Keratinocyte (primary cell): ENCODE measurements around the gene PDE3A. TPM values are rescaled to one million over a fixed set of nuclear protein-coding genes. Genes with fewer than 3 reads are reported as not detected.

ENCODE experiments used
- DNase-seq: peaks from one replicate; pipeline ENCODE4 v3.0.0-alpha.2; 2011; ENCODE audit warnings: low read depth, missing footprints, low spot score
- FAIRE-seq: peaks from 2 replicates; lab custom pipeline; 2011; peaks lifted over from hg19 to GRCh38; lab: Jason Lieb, UNC
- H2AFZ ChIP-seq: 2 replicates; pipeline ENCODE4 v1.6.0; 2012; ENCODE audit warnings: low read length, control low read depth, inconsistent platforms; ENCODE audit not compliant: control insufficient read depth
- H3K27ac ChIP-seq: 2 replicates; pipeline ENCODE4 v1.5.1; 2011; ENCODE audit warnings: low read length; ENCODE audit not compliant: control insufficient read depth, insufficient read depth
- H3K27me3 ChIP-seq: 3 replicates; pipeline ENCODE4 v1.6.0; 2011; ENCODE audit warnings: low read length; ENCODE audit not compliant: control insufficient read depth, insufficient read depth; ENCODE audit errors: extremely low read depth
- H3K36me3 ChIP-seq, 2 experiments: 2 replicates in 1 of 2; 3 replicates in 1 of 2; pipeline ENCODE4 v1.5.1; 2011; ENCODE audit warnings: low read length in 2 of 2, mild to moderate bottlenecking in 1 of 2; ENCODE audit not compliant: control insufficient read depth in 2 of 2, insufficient read depth in 2 of 2; ENCODE audit errors: extremely low read depth in 1 of 2
- H3K4me1 ChIP-seq: 3 replicates; pipeline ENCODE4 v1.5.1; 2011; ENCODE audit warnings: low read length; ENCODE audit not compliant: control insufficient read depth, insufficient read depth; ENCODE audit errors: extremely low read depth
- H3K4me2 ChIP-seq: 3 replicates; pipeline ENCODE4 v1.6.0; 2011; ENCODE audit warnings: low read depth, low read length; ENCODE audit not compliant: control insufficient read depth, insufficient read depth; ENCODE audit errors: extremely low read depth
- H3K4me3 ChIP-seq, 3 experiments: fragments of 200-600 bp in 1 of 3; sonication (generic) in 1 of 3; 2 replicates in 2 of 3; 3 replicates in 1 of 3; pipeline ENCODE4 v1.5.1; 2011 to 2016; ENCODE audit warnings: low read length in 3 of 3, mild to moderate bottlenecking in 3 of 3, control low read depth in 2 of 3, inconsistent platforms in 1 of 3, low read depth in 1 of 3, mixed read lengths in 1 of 3, mixed run types in 1 of 3, moderate library complexity in 1 of 3; ENCODE audit not compliant: control insufficient read depth in 2 of 3, insufficient read depth in 2 of 3; ENCODE audit errors: extremely low read depth in 1 of 3
- H3K79me2 ChIP-seq: 2 replicates; pipeline ENCODE4 v1.6.0; 2012; ENCODE audit warnings: low read length; ENCODE audit not compliant: control insufficient read depth, insufficient read depth
- H3K9ac ChIP-seq: 3 replicates; pipeline ENCODE4 v1.6.0; 2011; ENCODE audit warnings: low read length; ENCODE audit not compliant: control insufficient read depth, insufficient read depth; ENCODE audit errors: extremely low read depth
- H3K9me1 ChIP-seq: 3 replicates; pipeline ENCODE4 v1.6.0; 2011; ENCODE audit warnings: low read length; ENCODE audit not compliant: control insufficient read depth, insufficient read depth; ENCODE audit errors: extremely low read depth
- H3K9me3 ChIP-seq: 2 replicates; pipeline ENCODE4 v1.5.1; 2012; ENCODE audit warnings: low read depth, low read length; ENCODE audit not compliant: control insufficient read depth
- H4K20me1 ChIP-seq: 3 replicates; pipeline ENCODE4 v1.6.0; 2011; ENCODE audit warnings: low read length; ENCODE audit not compliant: control insufficient read depth, insufficient read depth; ENCODE audit errors: extremely low read depth
- EZH2 ChIP-seq: IDR thresholded peaks from one replicate; pipeline ENCODE4 v1.6.1; 2012; ENCODE audit warnings: inconsistent platforms, mild to moderate bottlenecking, low read length, moderate library complexity
- dilution Hi-C: fragments of 300-500 bp; cut with MboI; formaldehyde crosslinking; loops from one replicate; pipeline ENCODE4 v1.7.0; 2020; ENCODE audit warnings: low sequenced_read_pairs; ENCODE audit not compliant: extremely low pct_ligation_motif_present
- polyA minus RNA-seq, 3 experiments: library from RNA; depleted of rRNA, polyadenylated mRNA; stranded (reverse); fragments of >200 nt; gene quantifications; 1 replicate in 1 of 3; 2 replicates in 1 of 3; 3 replicates in 1 of 3; pipeline ENCODE4 v1.2.3, GENCODE V29; 2011
- polyA plus RNA-seq, 5 experiments: library from polyadenylated mRNA; depleted of rRNA in 3 of 5; stranded (reverse) in 3 of 5; stranded (forward) in 1 of 5; unstranded in 1 of 5; fragments of >200 nt; gene quantifications; 1 replicate in 1 of 5; 2 replicates in 3 of 5; 3 replicates in 1 of 5; pipeline versions ENCODE4 v1.2.1 to v1.2.3, GENCODE V29; 2011 to 2012; ENCODE audit warnings: missing spikeins in 2 of 5, low read depth in 1 of 5, low replicate concordance in 1 of 5
- TF ChIP-seq, protein P1 (sequence below), 3 experiments: IDR thresholded peaks in 1 of 3; conservative IDR thresholded peaks in 1 of 3; optimal IDR thresholded peaks in 1 of 3; 2 replicates in 2 of 3; 3 replicates in 1 of 3; pipeline versions ENCODE3 to v1.5.1; 2011; ENCODE audit warnings: low read length in 3 of 3, mild to moderate bottlenecking in 3 of 3, moderate library complexity in 2 of 3, control low read depth in 1 of 3, inconsistent platforms in 1 of 3; ENCODE audit not compliant: insufficient read depth in 2 of 3; ENCODE audit errors: extremely low read depth in 1 of 3

The PDE3A gene
- polyA plus RNA-seq (0.01 TPM in 1 of 3 replicates, not detected in the others), polyA minus RNA-seq (not detected in 3 replicates)
- polyA plus RNA-seq (2011; ENCODE audit: low read depth), result not detected
- polyA plus RNA-seq (2011; cell fraction: cytosol; rRNA removed), result 0.01 TPM in 1 of 2 replicates, not detected in the other
- polyA plus RNA-seq (2011; cell fraction: nucleus; rRNA removed), result not detected in 2 replicates
- polyA plus RNA-seq (2012; ENCODE audit: low replicate concordance), result not detected in 2 replicates
- polyA minus RNA-seq (2011; cell fraction: cytosol; rRNA and poly(A)+ RNA removed), result 0.77 TPM
- 0.16 and 0.21 TPM in 2 replicates for polyA minus RNA-seq (2011; cell fraction: nucleus; rRNA and poly(A)+ RNA removed)

DNA sequence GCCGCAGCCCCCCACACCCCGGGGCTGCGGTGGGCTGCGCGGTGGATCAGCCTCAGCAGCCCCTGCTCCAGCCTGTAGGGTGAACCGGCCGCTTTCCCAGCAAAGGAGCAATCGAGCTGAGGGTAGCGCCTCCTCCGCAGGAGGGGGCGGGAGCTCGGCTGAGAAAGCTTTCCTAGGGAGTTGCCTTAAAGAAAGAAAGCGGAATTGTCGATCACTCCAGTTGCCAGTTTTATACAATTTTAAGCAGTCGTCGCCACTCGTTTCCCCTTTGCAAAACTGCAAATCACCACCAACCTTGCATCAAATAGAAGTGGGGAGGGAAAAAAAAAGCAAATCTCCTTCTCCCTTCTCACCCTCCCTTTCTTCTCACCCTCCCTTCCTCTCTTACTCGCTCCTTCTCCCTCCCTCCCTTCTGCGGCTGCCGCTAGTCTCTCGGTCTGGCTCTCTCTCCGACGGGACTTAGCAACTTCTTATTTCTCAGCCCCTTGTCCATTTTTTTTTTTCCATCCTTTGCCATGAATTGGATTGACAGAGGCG is at the start of gene PDE3A:
PDE3A (plus strand) TSS at position 424 of the 537 bp plus-strand sequence. CDS start 748 bp downstream, outside the sequence.
- Histone ChIP-seq H3K9me3 (no peaks in the 10 kb centered on the region), H3K4me1 (peaks cover 4% of the 10 kb centered on the region), H3K36me3 (no peaks in the 10 kb centered on the region), H3K4me2 (peak within 1 kb of the TSS; percentile 76), H3K79me2 (no peaks in the 10 kb centered on the region), H3K4me3 (peak within 1 kb of the TSS in 2 of 3 experiments; percentile 50 to 53), H4K20me1 (no peaks in the 10 kb centered on the region), H3K27me3 (peaks cover 37% of the 10 kb centered on the region), H3K27ac (no peak within 1 kb of the TSS), H3K9ac (no peak within 1 kb of the TSS), H3K9me1 (no peaks in the 10 kb centered on the region), H2AFZ (peak within 1 kb of the TSS; percentile 56)
- dilution Hi-C loops, result no loop called here
- DNase-seq (no peak), FAIRE-seq (no peak)
- TF ChIP-seq, protein P1, sequence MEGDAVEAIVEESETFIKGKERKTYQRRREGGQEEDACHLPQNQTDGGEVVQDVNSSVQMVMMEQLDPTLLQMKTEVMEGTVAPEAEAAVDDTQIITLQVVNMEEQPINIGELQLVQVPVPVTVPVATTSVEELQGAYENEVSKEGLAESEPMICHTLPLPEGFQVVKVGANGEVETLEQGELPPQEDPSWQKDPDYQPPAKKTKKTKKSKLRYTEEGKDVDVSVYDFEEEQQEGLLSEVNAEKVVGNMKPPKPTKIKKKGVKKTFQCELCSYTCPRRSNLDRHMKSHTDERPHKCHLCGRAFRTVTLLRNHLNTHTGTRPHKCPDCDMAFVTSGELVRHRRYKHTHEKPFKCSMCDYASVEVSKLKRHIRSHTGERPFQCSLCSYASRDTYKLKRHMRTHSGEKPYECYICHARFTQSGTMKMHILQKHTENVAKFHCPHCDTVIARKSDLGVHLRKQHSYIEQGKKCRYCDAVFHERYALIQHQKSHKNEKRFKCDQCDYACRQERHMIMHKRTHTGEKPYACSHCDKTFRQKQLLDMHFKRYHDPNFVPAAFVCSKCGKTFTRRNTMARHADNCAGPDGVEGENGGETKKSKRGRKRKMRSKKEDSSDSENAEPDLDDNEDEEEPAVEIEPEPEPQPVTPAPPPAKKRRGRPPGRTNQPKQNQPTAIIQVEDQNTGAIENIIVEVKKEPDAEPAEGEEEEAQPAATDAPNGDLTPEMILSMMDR (optimal IDR thresholded peaks at IDR 0.05 in 1 of 3, IDR thresholded peaks at IDR 0.05 in 1 of 3, conservative IDR thresholded peaks at IDR 0.05 in 1 of 3; ENCODE audit: extremely low read depth in 1 of 3, insufficient read depth in 2 of 3, low read length in 3 of 3), result no peak
- TF ChIP-seq EZH2, result peak; percentile 40

- H3K9me1 ChIP-seq, result no peaks in the 10 kb centered on the region
- no peak overlapping the region for H2AFZ ChIP-seq
- no peak for DNase-seq
- H3K9ac ChIP-seq, result no peak overlapping the region
- FAIRE-seq, result no peak
- no peak overlapping the region for H3K4me2 ChIP-seq
- no peaks in the 10 kb centered on the region for H3K36me3 ChIP-seq
- H3K27me3 ChIP-seq, result no peaks in the 10 kb centered on the region
- H3K9me3 ChIP-seq, result no peaks in the 10 kb centered on the region
- dilution Hi-C loops, result no loop called here
- no peaks in the 10 kb centered on the region for H4K20me1 ChIP-seq
- no peaks in the 10 kb centered on the region for H3K4me1 ChIP-seq
- H3K79me2 ChIP-seq, result no peaks in the 10 kb centered on the region
- TF ChIP-seq, protein P1 (optimal IDR thresholded peaks at IDR 0.05 in 1 of 3, IDR thresholded peaks at IDR 0.05 in 1 of 3, conservative IDR thresholded peaks at IDR 0.05 in 1 of 3; ENCODE audit: extremely low read depth in 1 of 3, insufficient read depth in 2 of 3, low read length in 3 of 3), result no peak
- TF ChIP-seq EZH2, result no peak
- no peak overlapping the region for H3K27ac ChIP-seq
- no peak overlapping the region for H3K4me3 ChIP-seq
Observed at GRCh38 chr12:20319366-20319765, 49.0 kb upstream of the PDE3A start.
